HG02840 (cell line): ENCODE results near the gene SNED1.

Source experiments
- ATAC-seq: cut with Tn5 transposase; IDR thresholded peaks from one replicate; pipeline ENCODE4 v1.9.1; 2021; ENCODE audit warnings: mild to moderate bottlenecking, moderate library complexity, moderate number of reproducible peaks; ENCODE audit not compliant: unreplicated experiment, low FRiP score

SNED1 gene

DNA sequence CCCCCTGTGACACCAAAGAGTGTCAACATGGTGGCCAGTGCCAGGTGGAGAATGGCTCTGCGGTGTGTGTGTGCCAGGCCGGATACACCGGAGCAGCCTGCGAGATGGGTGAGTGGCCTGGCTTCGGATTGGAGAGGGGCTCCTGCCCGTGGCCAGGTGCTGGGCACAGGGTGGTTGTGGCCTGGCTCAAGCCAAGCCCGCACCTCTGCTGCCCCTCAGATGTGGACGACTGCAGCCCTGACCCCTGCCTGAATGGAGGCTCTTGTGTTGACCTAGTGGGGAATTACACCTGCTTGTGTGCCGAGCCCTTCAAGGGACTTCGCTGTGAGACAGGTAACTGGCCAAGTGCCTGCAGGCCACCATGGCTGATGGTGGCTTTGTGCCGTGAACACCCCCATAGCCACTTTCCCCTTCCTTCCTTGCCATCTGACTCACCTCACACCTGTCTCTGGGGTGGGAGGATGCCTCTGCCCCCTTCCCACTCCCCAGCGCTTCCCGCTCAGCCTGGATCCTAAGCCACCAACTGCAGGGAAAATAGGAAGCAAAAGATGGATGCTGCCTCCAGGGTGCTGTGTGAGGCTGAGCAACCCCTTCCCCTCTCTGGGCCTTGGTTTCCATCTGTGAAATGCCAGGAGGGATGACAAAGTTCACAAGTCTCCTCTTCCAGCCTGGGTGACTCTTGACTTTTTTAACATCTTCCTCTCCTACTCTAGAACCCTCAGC is 41.8 kb downstream of the SNED1 start:
- no peak for ATAC-seq

DNA sequence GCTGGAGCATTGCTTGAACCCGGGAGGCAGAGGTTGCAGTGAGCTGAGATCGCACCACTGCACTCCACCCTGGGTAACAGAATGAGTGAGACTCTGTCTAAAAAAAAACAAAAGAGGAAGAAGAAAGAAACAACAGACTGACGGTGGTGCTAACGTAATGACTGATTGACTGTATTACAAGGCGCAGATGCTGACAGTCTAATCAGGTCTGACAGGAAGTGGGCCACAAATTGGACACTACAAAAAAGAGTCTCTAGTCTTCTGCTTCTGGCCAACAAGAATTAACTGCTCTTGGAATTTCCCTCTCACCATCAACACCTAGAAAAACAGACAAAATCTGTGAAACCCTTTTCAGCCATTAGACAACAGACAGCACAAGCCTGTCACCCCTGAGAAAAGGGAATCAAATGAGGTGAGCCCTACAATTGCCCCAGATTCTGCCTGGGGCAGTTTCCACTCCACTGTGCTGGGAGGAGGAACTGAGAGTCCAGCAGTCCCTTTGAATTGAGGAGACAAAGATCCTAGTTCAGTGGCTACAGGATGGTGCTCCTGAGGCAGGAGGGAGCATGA is 43.3 kb downstream of the SNED1 start:
- no peak for ATAC-seq

DNA sequence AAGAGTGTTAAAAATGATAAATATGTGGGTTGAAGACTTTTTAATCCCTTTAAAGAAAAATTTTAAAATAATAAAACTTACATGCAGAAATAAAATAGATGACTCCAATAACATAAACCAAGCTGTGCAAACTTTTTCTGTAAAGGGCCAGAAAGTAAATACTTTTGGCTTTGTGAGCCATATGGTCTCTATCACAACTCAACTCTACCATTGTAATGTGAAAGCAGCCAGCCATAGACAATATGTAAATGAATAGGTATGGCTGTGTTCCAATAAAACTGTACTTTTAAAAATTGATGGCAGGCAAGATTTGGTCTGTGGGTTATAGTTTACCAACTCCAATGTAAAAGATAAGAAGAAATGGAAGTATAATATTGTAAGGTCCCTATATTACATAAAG is 45.2 kb downstream of the SNED1 start:
- no peak for ATAC-seq

GRCh38 chr2:241047253-241048010 is 49.0 kb downstream of the SNED1 start:
- ATAC-seq = no peak

DNA sequence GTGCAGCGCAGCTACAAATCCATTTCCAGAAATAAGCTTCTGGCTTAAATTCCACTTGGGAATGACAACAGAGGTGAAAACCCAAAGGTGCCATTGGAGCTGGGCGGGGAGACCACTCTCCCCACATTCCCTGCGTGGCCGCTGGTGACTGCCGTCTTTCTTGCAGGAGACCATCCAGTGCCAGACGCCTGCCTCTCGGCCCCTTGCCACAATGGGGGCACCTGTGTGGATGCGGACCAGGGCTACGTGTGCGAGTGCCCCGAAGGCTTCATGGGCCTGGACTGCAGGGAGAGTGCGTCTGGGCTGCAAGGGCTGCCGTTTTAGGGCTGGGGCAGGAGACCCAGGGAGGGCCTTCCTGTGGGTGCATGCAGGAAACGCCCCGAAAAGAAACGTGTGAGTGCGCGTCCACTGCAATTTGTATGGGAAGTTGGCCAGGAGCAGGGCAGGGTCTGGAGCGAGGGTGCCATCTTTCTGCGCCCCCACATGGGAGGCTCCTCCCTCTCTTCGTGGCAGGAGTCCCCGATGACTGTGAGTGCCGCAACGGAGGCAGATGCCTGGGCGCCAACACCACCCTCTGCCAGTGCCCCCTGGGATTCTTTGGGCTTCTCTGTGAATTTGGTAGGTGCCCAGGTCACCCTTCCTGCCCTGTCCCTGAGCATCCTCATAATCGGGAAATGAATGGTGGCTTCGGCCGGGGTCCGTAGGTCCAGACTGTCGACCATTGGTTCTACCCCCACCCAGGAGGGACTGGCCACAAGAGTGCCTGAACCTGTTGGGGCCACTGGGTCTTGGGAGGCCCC is 49.9 kb downstream of the SNED1 start:
- no peak for ATAC-seq

GRCh38 chr2:241048949-241049343 is 50.5 kb downstream of the SNED1 start:
- no peak for ATAC-seq

GRCh38 chr2:241049739-241050623 is 51.6 kb downstream of the SNED1 start:
- no peak for ATAC-seq

- ATAC-seq = no peak
Measured at GRCh38 chr2:241050624-241051577, 52.5 kb downstream of the SNED1 start.

- no peak for ATAC-seq
Measured at GRCh38 chr2:241051578-241052487, 53.4 kb downstream of the SNED1 start.

- ATAC-seq = no peak
Measured at GRCh38 chr2:241052677-241053360, 54.4 kb downstream of the SNED1 start.

DNA sequence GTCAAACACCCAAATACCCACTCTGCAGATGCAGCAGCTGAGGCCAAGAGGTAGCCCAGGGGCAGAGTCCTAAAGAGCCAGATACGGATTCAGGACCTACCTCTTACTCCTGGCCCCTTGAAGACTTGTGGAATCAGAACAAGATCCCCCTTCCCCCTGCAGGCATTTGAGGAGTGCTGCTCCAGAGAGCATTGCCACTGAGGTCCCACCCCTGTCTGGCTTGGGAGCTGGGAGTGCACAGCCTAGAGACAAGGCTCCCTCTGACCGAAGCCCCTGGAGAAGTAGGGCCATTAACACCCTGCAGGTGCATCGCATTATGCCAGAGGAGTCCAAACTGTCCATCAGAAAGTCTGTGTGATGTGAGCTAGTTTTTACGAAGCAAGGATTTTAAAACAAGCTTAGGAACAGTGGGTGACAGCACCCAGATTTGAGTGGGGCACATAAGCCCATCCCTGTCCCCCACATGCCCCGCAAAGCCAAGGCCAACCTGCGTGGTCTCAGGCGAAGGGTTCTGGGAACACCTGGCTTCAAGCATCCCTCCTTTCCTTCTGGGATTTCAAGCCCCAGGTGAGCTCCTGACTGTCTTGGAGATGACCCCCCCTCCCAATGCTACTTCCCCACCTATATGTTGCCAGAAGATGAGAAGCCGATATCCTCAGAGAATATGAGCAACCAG is 55.3 kb downstream of the SNED1 start:
- ATAC-seq = no peak

- ATAC-seq = no peak
Measured at GRCh38 chr2:241061275-241061674, 62.9 kb downstream of the SNED1 start.

- ATAC-seq = no peak
Measured at GRCh38 chr2:241062389-241063092, 64.1 kb downstream of the SNED1 start.

DNA sequence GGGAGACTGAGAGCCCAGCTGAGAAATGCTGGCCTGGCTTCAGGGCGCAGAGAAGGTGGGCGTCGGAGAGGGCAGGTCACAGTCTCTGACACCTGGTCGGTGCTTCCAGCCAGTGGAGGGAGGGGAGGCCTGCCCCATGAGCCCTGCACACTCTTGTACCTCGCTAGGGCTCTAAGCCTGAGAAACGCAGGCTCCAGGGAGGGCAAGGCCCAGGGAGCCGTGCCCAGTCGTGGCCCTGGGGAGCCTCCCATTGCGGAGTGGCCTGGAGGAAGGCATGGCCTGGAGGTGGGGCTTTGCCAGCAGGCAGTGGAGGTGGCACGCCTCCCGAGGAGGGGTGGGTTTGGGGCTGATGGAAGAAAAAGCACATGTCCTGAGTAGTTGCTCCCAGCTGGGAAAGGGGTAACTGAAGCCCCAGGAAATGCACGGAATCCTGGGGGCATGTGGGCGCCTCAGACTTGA is 64.7 kb downstream of the SNED1 start:
- no peak for ATAC-seq

DNA sequence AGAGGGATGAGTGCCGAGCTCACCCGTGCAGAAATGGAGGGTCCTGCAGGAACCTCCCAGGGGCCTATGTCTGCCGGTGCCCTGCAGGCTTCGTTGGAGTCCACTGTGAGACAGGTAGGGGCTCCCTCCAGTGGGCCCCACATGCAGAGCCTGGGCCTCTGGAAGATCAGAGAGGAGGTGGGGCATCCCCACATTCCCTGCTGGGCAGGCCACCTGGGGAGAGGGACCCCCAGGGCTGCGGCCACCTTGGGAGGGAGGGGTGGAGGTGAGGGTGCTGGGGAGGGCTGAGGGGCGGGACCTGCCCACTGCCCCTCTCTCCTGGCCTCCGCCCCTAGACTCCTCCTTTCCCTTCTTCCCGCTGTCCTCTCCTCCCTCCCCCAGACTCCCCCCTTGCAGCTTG is 65.2 kb downstream of the SNED1 start:
- no peak for ATAC-seq
